ENCODE data around the gene RHOG.

GRCh38 chr11:3815845-3816244 lies 24.9 kb downstream of the RHOG start:
- TF ChIP-seq CTCF (conservative IDR thresholded peaks at IDR 0.05 in 1 of 2, IDR thresholded peaks at IDR 0.05 in 1 of 2; ENCODE audit: low read depth in 1 of 2, low read length in 2 of 2) (no peak), EZH2 (IDR thresholded peaks at IDR 0.05; ENCODE audit: low read length, missing control alignments) (no peak)

Data from fibroblast of lung (primary cell).